C4-2B (cell line): ENCODE results near the gene TRIM66.

Experiments used
- ZFX ChIP-seq: fragments of 450-650 bp; IDR thresholded peaks from 2 replicates; pipeline ENCODE4 v1.6.1; 2017
- TF ChIP-seq, protein P1 (sequence below): fragments of 450-650 bp; conservative IDR thresholded peaks from 2 replicates; pipeline ENCODE4 v1.5.1; 2017; ENCODE audit warnings: mild to moderate bottlenecking

DNA sequence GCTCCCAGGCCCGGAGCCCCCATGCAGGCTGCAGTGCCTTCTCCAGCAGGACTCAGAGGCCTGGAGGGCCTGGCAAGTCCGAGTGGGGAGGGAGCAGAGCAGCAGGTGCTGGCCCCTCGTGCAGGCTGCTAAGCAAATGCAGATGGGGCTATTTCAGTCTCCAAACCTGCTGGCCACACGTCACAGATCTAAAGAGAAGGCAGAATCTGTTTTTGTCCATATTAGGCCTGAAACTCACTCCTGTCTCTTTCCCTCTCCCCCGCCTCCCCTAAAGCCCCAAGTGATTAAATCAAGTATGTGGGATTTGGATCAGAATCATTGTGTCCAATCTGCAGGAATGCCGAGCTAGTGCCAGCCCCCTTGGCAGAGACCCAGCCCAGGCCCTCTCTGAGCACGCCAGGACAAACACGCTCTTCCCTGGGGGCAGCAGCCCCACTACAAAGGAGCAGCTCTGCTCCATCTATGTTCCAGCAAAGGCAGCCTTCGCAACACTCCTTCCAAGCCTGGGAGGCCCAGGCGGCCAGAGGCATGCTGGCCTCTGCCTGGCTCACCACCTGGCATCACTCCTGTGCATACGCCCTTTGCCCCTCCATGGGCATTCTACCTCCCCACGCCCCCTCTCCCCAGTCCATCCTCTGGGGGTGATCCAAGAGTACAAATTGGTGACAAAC is 26.7 kb upstream of the TRIM66 start:
- TF ChIP-seq, protein P1, sequence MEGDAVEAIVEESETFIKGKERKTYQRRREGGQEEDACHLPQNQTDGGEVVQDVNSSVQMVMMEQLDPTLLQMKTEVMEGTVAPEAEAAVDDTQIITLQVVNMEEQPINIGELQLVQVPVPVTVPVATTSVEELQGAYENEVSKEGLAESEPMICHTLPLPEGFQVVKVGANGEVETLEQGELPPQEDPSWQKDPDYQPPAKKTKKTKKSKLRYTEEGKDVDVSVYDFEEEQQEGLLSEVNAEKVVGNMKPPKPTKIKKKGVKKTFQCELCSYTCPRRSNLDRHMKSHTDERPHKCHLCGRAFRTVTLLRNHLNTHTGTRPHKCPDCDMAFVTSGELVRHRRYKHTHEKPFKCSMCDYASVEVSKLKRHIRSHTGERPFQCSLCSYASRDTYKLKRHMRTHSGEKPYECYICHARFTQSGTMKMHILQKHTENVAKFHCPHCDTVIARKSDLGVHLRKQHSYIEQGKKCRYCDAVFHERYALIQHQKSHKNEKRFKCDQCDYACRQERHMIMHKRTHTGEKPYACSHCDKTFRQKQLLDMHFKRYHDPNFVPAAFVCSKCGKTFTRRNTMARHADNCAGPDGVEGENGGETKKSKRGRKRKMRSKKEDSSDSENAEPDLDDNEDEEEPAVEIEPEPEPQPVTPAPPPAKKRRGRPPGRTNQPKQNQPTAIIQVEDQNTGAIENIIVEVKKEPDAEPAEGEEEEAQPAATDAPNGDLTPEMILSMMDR, result no peak
- no peak for TF ChIP-seq ZFX
